HG02943 (cell line): ENCODE measurements around the gene CD59.
"Not testable (repeated sequence)": the region's sequence is repeated elsewhere in the genome, so short reads cannot be mapped to it uniquely, and the experiment has no call there.

Source experiments
- ATAC-seq: cut with Tn5 transposase; IDR thresholded peaks from one replicate; pipeline ENCODE4 v1.9.1; 2021; ENCODE audit warnings: mild to moderate bottlenecking, low read depth, moderate library complexity; ENCODE audit not compliant: unreplicated experiment

Gene CD59

DNA sequence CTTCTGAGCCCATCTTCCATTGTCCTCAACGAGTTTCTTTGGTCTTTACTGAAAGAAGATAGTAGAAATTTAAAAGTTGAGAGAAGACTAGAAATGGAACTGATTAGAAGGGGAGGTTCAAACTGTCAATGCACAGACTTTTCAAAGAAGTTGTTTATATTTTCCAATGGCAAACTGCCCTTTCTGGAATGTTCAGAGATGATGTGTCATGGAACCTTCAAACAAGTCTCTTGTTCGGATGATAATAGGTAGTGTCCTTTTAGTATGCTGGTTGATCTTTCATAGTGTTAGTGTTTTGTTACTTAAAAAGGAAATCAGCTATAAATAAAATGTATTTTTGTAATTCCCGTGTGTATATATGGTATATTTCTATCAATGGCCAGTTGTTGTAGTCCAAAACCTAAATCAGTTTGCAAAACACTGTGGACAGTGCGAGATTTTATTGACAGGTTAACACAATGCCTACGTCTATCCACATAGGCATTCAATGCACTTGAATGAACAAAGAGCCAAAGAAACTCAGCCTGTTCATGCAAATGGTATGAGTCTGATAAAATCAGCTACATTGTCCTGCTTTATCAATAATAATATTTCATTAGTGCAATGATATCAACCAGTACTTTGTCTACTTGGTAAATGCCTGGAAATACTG is 66.5 kb downstream of the CD59 start:
- ATAC-seq: no peak

- ATAC-seq: no peak
Observed at GRCh38 chr11:33668951-33669596, 67.1 kb downstream of the CD59 start.

DNA sequence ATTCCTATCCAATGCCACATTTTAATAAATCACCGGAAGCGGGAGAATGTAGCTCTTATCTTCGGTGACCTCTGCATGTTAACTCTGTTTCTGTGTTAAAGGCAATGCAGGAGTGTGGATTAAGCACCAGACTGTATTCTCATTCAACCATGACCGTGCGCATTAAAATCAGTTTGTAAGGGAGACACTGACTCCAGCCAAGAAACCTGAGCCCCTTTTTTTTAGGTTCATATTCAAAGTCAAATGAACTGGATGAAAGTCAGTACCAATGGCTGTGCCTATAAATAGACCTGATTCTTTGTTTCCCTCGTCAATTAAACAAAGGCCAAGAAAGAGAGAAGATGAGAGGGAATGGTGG is 67.8 kb downstream of the CD59 start:
- ATAC-seq: no peak

DNA sequence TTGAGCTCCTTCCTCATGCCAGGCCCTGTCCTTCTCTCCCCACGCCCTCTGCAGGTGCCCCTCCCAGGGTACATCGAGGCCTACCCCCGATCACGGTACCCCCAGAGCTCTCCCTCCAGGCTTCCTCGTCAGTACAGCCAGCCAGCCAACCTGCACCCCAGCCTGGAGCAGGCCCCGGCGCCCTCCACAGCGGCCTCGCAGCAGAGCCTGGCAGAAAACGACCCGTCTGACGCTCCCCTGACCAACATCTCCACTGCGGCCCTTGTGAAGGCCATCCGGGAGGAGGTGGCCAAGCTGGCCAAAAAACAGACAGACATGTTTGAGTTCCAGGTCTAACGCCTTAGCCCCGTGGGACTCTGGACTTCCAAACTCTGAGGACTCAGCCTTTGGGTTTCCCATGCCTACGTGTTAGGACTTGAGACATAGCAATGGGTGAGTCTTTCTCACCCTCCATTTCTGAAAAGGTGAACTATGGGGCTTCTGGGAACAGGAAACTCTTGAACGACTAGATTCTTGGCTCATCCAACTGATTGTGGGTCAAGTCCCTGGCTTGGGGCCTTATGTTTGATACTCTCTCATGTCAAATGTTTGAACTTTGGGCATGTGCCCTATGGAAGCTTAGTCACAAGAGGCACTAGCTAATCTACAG is 68.3 kb downstream of the CD59 start:
- ATAC-seq: no peak

- ATAC-seq: no peak
Observed at GRCh38 chr11:33665350-33666106, 70.7 kb downstream of the CD59 start.

DNA sequence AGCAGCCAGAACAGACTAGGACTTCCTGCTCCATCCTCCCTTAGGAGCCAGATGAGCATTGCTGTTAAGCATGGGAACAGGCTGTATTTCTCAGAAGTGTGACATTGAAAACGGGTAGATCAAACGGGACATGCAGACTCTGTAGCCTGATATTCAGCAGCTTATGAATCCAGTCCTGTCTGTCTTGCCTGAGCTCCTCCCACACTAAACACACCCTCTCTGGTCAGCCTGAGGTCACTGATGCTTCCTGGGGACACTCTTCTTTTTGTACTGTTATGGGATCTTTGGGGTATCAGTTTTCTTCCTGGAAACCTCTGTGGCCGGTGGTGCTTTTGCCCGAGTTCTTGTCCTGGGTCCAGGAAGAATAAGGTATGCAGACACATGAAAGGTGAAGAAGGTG is 71.4 kb downstream of the CD59 start:
- no peak for ATAC-seq

GRCh38 chr11:33664166-33664565 is 72.1 kb downstream of the CD59 start:
- no peak for ATAC-seq

DNA sequence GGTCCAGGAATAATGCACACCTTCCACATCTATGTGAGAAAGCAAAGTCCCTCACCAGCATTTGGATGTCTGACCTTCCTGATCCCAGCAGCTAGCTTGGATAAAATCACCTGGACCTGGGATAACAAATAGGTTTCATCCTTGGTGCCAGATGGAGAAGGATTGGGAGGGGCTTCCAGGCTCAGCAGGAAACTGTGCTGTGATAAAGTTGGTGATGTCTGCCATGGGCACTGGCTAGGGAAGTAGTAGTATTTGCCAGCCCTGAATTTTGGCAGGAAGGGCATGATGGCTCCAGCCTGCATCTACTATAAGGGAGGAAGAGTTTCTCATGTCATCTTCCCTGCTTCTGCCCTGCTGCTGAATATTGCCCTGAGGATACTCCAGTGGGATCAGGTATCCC is 73.1 kb downstream of the CD59 start:
- ATAC-seq: no peak

GRCh38 chr11:33661526-33661925 is 74.7 kb downstream of the CD59 start:
- ATAC-seq: not testable (repeated sequence)

- ATAC-seq: no peak
Observed at GRCh38 chr11:33660962-33661361, 75.3 kb downstream of the CD59 start.

- no peak for ATAC-seq
Observed at GRCh38 chr11:33659370-33660139, 76.7 kb downstream of the CD59 start.

DNA sequence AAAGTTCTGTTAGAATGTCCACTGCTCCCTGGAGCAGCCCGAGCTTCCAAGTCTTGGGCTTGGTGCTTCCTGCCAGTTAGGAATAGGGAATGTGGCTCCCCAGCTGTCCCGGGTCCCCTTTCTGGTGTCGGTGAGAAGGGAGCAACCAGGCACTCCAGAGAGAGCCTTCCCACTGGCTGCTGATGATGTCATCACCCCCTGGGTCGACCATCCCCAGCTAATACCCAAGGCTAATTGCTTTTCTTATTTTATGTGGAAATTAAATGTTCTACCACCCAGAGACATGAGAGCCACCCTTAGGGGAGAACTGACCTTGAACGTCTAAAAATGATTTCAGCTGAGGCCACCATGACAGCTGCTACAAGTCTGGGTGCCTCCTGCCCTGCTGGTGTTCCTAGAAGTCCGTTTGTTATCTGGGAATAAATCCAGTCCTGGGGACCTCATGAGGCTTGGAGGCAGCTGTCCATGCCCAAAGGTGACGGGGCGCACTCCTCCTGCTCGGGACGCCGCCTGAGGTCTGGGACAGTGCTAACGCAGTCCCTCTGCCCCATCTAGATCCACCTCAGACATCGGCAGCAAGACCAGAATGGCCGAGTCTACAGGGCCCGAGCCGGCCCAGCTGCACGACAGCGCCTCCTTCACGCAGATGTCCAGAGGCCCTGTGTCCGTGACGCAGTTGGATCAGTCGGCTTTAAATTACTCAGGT is 77.9 kb downstream of the CD59 start:
- no peak for ATAC-seq

DNA sequence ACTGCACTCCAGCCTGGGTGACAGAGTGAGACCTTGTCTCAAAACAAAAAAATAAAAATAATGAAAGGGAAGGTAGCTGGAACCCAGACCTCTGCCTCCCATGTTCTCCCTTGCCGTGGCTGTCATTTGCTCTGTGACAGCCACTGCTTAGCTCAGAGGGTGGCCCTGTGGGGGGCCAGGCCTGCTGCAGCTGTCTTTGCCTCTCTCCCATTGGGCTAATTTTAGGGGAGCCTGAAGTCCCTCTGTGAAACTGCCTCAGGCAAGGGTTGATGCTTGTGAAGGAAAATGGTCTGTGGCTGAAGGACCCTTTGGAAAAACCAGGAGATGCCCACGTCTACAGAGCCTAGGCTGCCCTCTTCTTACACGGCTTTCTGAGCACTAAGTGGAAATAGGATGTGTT is 78.5 kb downstream of the CD59 start:
- ATAC-seq: no peak

- ATAC-seq: no peak
Observed at GRCh38 chr11:33656768-33657167, 79.5 kb downstream of the CD59 start.

DNA sequence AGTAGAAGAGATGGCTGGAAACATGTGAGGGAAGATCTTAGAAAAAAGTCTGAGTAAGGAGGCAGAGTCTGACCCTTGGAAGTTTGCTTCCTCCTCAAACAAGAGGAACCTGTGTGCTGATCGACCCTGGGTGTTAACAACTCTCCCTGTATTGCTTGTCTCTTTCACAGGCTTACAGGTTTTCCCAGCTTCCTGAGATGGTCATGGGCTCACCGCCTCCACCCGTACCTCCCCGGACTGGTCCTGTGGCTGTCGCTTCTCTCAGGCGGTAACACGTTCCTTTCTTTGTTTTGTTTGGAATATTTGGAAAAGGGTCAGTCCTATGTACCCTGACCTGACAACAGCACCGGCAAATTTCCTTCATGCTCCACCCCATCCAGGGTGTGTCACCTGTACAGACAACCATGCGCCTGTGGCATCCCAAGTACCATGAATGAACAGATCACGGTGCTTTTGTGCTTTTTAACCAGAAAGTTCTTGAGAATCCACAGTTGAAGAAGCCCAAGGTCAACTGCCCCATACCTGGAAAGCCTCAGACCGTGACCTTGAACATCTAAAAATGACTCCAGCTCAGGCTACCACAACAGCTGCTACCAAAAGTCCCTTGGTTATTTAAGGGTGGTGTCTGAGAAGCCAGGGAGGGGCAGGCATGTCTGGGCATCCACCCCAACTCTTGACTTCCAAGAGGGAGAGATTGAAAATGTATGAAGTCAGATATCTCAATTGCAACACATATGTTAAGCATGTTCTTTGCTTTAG is 80.2 kb downstream of the CD59 start:
- ATAC-seq: no peak

DNA sequence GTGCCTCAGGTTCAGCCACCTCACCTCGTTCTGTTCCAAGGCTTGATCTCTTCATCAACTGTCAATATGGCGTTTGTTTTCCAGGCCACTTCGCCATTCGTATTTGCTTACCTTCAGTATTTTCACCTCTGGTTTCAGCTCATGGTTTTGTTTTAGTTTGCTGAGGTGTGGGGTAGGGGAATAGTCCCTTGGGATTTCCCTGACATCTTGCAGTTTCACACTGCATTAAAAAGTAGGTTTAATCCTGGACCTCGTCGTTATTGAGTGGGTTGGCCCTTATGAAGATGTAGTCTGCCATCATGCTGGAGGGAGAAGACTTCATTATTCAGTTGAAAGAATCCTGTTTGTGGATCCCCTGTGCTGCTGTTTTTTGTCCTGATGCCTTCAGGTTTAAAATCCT is 81.6 kb downstream of the CD59 start:
- ATAC-seq: no peak
